GM18868 (cell line): Measurements from ENCODE around the gene SCG2.

Experiments
- ATAC-seq: cut with Tn5 transposase; IDR thresholded peaks from one replicate; pipeline ENCODE4 v1.9.1; 2021; ENCODE audit warnings: mild to moderate bottlenecking, moderate library complexity; ENCODE audit not compliant: unreplicated experiment

The SCG2 gene

DNA sequence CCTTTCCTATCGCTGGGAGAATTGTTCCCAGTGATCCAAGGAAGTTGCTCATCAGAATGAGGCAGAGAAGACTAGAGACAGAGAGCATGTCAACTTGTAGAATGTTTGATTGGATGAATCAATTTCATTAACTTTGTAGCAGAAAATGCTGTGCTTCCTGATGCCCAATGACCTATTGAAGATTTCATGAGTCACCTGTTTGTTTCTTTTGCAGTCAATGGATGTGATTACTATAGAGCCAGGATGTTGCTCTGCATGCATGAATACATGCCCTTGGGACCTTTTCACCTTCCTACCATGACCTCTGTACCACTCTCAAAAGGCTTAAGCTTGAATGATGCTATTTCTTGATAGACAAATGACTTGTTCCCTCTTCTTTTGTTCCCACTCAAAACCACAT lies 23.3 kb downstream of the SCG2 start:
- no peak for ATAC-seq

- ATAC-seq = no peak
Measured at GRCh38 chr2:223576873-223577272, 25.3 kb downstream of the SCG2 start.

GRCh38 chr2:223570784-223571183 lies 31.4 kb downstream of the SCG2 start:
- ATAC-seq = no peak

DNA sequence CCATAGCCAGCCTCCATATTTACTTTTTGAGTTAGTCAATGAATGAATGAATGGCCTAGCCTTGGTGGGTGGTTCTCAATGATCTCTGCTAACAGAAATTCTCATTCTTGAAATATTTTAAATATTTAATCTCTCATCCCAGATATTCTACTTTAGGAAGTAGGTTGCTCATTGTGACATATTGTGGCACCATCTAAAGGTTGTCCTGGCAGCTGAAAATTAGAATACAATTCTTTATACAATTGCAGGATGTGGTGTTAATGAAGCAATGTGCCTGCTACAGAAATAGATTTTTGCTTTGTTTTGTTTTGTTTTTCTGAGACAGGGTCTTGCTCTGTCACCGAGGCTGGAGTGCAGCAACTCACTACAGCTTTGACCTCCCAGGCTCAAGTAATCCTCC lies 35.8 kb downstream of the SCG2 start:
- no peak for ATAC-seq

DNA sequence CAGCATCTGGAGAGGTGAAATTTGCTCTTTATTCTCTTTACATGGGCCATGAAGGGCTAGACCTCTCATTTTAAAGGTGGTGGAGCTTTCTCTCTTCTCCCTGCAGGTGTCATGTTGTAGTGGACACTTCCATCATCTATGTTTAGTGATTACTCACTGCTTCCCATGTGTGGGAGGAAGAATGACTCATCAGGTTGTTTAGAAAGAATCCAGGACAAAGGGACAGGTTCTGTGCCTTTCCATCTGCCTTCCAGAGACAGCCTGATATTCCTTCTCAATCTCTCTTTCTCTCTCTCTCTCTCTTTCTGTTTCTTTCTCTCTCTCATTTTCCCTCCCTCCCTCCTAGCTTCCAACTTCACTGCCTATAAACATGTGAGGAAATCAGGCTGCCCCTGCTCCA lies 38.7 kb downstream of the SCG2 start:
- no peak for ATAC-seq

- no peak for ATAC-seq
Measured at GRCh38 chr2:223562078-223562477, 40.1 kb downstream of the SCG2 start.

GRCh38 chr2:223560749-223561435 lies 41.3 kb downstream of the SCG2 start:
- ATAC-seq = no peak

DNA sequence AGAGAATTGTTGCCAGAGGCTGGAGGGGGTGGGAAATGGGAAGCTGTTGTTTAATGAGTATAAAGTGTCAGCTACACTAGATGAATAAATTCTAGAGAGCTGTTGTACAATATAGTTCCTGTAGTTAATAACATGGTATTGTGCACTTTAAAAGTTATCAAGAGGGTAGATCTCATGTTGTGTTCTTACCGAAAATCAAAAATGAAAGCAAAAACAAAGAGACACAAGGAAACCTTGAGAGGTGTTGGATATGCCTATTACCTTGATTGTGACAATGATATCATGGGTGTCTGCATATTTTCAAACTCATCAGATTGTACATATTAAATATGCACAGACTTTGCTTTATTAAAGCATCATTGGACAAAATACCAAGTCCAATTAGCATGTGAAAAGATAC lies 43.2 kb downstream of the SCG2 start:
- ATAC-seq = no peak

DNA sequence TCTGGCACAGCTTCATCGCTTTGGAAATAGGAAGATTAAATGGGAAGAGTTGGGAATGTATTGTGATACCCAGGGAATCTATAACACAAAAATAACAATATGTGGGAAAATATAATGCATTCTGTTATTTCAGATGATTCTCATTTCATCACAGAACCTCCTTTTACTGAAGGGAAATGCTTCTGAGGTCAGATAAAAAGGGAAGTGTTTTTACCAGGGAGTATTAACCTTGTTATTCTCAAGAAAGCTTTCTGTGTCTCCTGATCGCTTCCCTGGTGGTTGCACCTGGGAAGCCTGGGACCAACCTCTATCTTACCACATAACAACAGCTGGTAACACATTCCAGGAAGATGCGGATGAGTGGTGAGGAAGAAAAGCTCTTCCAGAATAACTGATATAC lies 47.2 kb downstream of the SCG2 start:
- ATAC-seq = no peak

DNA sequence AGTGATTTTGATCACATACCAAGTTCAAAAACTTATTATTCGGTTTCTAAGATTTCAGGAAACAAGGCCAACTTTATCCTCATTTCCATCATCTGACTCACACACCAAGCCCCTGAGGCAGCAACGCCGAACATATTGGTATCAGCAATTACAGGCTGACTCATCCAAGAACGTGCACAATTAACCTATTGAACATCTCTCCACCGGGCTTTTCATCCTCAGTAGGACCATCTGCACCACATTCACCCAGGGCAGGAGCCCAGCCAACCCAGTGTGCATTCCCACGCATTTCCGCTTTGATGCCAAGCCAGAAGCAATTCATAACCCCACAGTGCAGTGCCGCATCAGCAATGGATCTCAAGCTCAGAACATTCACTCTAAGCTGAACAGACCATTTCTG lies 52.9 kb downstream of the SCG2 start:
- ATAC-seq = no peak

DNA sequence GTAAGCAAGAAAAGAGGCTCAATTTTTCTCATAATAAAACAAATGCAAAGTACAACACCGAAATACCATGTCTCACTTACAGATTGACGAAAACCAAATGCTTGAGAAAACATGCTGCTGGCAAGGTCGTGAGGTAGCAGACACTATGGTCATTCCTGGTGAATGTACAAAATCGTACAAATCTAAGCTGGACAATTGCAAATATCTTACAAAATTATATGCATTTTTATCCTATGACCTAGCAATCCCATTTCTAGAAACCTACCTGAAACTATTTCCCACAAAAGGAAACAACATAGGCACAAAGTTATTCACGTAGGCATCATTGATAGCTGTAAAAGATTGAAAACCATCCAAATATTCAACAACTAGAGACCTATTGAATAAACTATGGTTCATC lies 54.0 kb downstream of the SCG2 start:
- no peak for ATAC-seq
